ENCODE results near the gene MXD4. TPM values are rescaled to one million over a fixed set of nuclear protein-coding genes. Genes with fewer than 3 reads are reported as not detected.

MXD4 gene
- total RNA-seq, 1 donor from 2014 or later, result 79.9 TPM

DNA sequence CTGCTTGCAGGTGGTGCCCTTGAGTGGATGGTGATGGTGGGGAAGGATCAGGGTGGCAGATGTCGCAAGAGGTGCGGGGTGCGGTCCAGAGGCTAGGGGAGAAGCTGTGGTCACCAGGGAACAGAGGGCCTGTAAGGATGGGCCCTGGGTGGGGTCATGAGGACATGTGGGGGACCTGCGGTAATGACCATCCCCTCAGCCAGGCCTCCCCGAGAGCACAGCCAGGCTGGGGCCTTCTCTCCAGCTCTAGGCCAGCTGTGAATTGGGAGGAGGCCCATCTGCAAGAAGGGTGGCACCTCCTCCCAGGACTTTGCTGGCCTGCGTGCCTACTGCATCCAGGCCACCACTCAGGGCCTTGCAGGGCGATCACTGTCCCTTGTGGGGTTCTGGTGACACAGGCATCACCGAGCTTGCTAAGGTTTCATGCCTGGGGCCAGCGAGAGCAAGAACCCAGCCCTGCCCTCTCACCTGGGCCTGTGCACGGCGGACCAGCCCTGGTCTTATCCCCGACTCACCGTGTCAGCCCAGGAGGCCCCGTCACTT is 34.1 kb upstream of the MXD4 start:
- DNase-seq (ENCODE audit: extremely low spot score, unreplicated experiment), result peak; percentile 66
- peaks cover 11% of the 10 kb centered on the region for H3K27me3 Mint-ChIP-seq
- TF ChIP-seq CTCF (conservative IDR thresholded peaks at IDR 0.05), result no peak
- H3K36me3 Mint-ChIP-seq, result no peaks in the 10 kb centered on the region
- peaks cover 11% of the 10 kb centered on the region for H3K4me1 Mint-ChIP-seq (ENCODE audit: unreplicated experiment)
- H3K27ac Mint-ChIP-seq, result no peak overlapping the region
- H3K4me3 Mint-ChIP-seq, result no peak overlapping the region
- peaks cover 7% of the 10 kb centered on the region for H3K9me3 Mint-ChIP-seq

DNA sequence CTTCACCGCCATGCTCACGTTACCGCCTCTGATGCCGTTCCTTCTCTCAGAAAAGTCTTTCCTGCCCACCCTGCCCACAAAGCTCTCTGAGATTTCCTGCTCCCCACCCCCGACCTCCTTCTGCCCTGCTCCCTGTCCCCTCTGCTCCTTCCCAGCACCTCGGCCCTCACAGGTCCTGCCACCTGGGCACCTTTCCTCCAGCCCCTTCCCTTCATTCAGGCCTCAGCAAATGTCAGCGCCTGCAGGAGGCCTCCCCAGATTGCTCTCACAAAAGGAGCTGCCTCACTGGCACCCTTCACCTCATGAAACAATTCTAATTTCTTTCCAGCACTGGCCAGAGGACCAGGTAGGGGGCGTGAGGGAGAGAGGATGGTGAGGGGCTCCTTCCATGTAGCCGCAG is 33.6 kb upstream of the MXD4 start:
- Mint-ChIP-seq H3K9me3 (peaks cover 7% of the 10 kb centered on the region), H3K36me3 (no peaks in the 10 kb centered on the region), H3K4me1 (ENCODE audit: unreplicated experiment) (peaks cover 11% of the 10 kb centered on the region), H3K4me3 (no peak overlapping the region), H3K27ac (no peak overlapping the region), H3K27me3 (peaks cover 11% of the 10 kb centered on the region)
- TF ChIP-seq CTCF (conservative IDR thresholded peaks at IDR 0.05), result no peak
- DNase-seq (ENCODE audit: extremely low spot score, unreplicated experiment), result peak; percentile 45

GRCh38 chr4:2292646-2293108 is 30.8 kb upstream of the MXD4 start:
- Mint-ChIP-seq H3K36me3 (no peaks in the 10 kb centered on the region), H3K9me3 (peaks cover 7% of the 10 kb centered on the region), H3K27ac (peak overlapping the region; percentile 18), H3K4me1 (ENCODE audit: unreplicated experiment) (peaks cover 11% of the 10 kb centered on the region), H3K4me3 (peak overlapping the region; percentile 30), H3K27me3 (peaks cover 6% of the 10 kb centered on the region)
- peak; percentile 32 for DNase-seq (ENCODE audit: extremely low spot score, unreplicated experiment)
- TF ChIP-seq CTCF (conservative IDR thresholded peaks at IDR 0.05), result no peak

DNA sequence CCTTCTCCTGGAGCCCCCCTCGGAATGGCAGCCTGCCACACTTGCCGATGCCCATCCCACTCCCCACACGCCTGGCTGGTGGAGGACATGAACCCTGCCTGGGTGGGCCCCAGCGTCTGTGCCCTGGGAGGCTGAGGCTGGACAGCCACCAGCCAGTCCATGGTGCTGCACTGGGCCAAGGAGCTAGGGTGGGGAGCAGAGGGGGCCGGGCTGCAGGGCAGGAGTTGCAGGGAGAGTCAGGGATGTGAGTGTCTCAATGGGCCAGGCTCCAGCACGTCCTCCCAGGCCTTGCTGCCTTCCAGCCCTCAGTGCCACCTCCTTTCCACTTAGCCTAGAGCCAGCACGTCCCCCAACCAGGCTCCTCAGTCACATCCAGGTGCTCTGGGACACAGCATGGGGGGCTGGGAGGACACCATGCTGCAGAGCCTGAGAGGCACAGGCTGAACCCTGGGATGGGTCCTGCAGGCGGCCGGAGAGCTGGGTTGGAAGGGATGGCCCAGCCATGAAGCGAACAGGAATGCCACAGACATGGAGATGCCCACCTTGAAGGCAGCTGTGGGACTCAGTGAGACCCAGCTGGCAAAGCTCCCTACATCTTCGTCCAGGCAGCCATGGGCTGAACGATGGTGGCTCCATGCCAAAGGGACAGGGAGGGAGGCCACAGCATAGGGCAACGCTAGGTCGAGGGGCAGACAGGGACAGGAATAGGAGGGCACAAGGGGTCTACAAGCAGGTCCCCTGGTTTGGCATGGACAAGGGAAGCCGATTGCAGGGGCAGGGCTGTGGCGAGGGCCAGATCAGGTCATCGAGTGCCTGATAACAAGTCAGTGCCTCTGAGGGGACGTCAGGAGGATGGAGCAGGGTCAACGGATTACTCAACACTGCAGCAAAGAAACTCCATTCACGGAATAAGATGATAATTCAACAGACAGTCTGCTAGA is 30.1 kb upstream of the MXD4 start:
- H3K27ac Mint-ChIP-seq, result peak overlapping the region; percentile 18
- H3K4me1 Mint-ChIP-seq (ENCODE audit: unreplicated experiment), result peaks cover 11% of the 10 kb centered on the region
- DNase-seq (ENCODE audit: extremely low spot score, unreplicated experiment), result peak; percentile 65
- no peaks in the 10 kb centered on the region for H3K36me3 Mint-ChIP-seq
- H3K9me3 Mint-ChIP-seq, result peaks cover 7% of the 10 kb centered on the region
- H3K27me3 Mint-ChIP-seq, result peaks cover 3% of the 10 kb centered on the region
- H3K4me3 Mint-ChIP-seq, result peak overlapping the region; percentile 30
- TF ChIP-seq CTCF (conservative IDR thresholded peaks at IDR 0.05), result no peak

DNA sequence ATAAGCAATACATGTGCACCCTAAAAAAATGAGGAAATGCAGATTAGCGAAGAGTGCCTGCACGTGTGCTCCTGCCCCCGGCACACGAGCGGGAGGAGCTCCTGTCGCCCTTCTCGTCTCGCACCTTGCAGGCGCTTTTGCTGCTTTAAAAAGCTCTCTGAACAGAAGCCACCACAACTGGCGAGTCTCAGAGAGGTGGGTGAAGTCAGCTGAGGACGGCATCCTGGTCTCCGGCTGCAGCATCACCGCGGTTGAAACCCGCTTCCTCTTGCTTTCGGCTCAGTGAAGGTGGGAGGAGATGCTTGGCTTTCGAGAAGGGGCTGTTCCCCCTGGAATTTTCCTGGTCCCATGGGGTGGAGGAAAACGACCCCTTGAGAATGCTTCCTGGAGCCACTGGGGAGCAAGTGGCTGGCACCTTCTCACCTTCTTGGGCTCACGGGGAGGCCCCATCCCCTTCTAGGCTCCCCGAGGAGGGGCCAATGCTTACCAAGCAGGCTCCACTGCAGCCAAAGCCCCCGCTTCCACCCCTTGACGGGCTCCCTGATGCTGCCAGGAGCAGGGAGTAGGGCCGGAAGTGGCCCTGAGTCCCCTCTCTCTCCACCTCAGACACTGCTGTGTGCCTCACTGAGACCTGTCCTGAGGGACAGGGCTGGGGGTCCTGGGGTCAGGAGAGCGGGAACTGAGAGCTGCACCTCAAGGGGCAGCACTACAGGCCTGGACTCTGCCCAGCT is 29.2 kb upstream of the MXD4 start:
- H3K4me3 Mint-ChIP-seq, result no peak overlapping the region
- no peak overlapping the region for H3K27ac Mint-ChIP-seq
- no peaks in the 10 kb centered on the region for H3K36me3 Mint-ChIP-seq
- peaks cover 11% of the 10 kb centered on the region for H3K4me1 Mint-ChIP-seq (ENCODE audit: unreplicated experiment)
- no peak for TF ChIP-seq CTCF (conservative IDR thresholded peaks at IDR 0.05)
- H3K27me3 Mint-ChIP-seq, result peaks cover 3% of the 10 kb centered on the region
- peak; percentile 66 for DNase-seq (ENCODE audit: extremely low spot score, unreplicated experiment)
- H3K9me3 Mint-ChIP-seq, result peaks cover 7% of the 10 kb centered on the region
